CD14-positive monocyte (primary cell): Measurements from ENCODE around the gene TMEM117. TPM values are rescaled to one million over a fixed set of nuclear protein-coding genes. Genes with fewer than 3 reads are reported as not detected.

Source experiments
- DNase-seq, 3 donors: peaks; one replicate each; pipeline ENCODE4 v3.0.0-alpha.2; 2011 to 2022
- H2AFZ ChIP-seq: 2 replicates; pipeline ENCODE4 v1.6.0; 2012; ENCODE audit warnings: mild to moderate bottlenecking, low read depth, low read length, inconsistent platforms; ENCODE audit not compliant: insufficient read depth, poor library complexity, severe bottlenecking
- H3K27ac ChIP-seq, 2 donors: 1 replicate in 1 of 2; 2 replicates in 1 of 2; pipeline ENCODE4 v1.5.1; 2012 to 2013; ENCODE audit warnings: low read length in 2 of 2, control low read depth in 1 of 2, inconsistent platforms in 1 of 2, low read depth in 1 of 2, mild to moderate bottlenecking in 1 of 2
- H3K27me3 ChIP-seq, 2 donors: one replicate each; pipeline versions ENCODE4 v1.6.0 to v1.6.1; 2011 to 2013; ENCODE audit warnings: low read length in 2 of 2; ENCODE audit not compliant: control insufficient read depth in 2 of 2, insufficient read depth in 2 of 2
- H3K36me3 ChIP-seq, 2 donors: replicated peaks in 1 of 2; 1 replicate in 1 of 2; 2 replicates in 1 of 2; pipeline versions ENCODE4 v1.5.1 to v1.6.1; 2012 to 2013; ENCODE audit warnings: low read length in 2 of 2, control low read depth in 1 of 2, inconsistent platforms in 1 of 2, mild to moderate bottlenecking in 1 of 2; ENCODE audit not compliant: insufficient read depth in 2 of 2, control insufficient read depth in 1 of 2
- H3K4me1 ChIP-seq, 2 donors: 1 replicate in 1 of 2; 2 replicates in 1 of 2; pipeline versions ENCODE4 v1.5.1 to v1.6.1; 2012 to 2013; ENCODE audit warnings: low read length in 2 of 2, control low read depth in 1 of 2, inconsistent platforms in 1 of 2, mild to moderate bottlenecking in 1 of 2, moderate library complexity in 1 of 2; ENCODE audit not compliant: insufficient read depth in 2 of 2, control insufficient read depth in 1 of 2
- H3K4me2 ChIP-seq: replicated peaks from 2 replicates; pipeline ENCODE3; 2012; ENCODE audit warnings: low read length, moderate library complexity, mild to moderate bottlenecking; ENCODE audit not compliant: poor library complexity, severe bottlenecking; ENCODE audit errors: extremely low read depth
- H3K4me3 ChIP-seq, 3 experiments: fragments of 200-600 bp in 1 of 3; sonication (generic) in 1 of 3; replicated peaks in 1 of 3; 1 replicate in 2 of 3; 2 replicates in 1 of 3; pipeline ENCODE4 v1.5.1; 2011 to 2013; ENCODE audit warnings: low read length in 3 of 3, mild to moderate bottlenecking in 3 of 3, control low read depth in 2 of 3, low read depth in 2 of 3, inconsistent platforms in 1 of 3, moderate library complexity in 1 of 3
- H3K79me2 ChIP-seq: 2 replicates; pipeline ENCODE4 v1.6.0; 2012; ENCODE audit warnings: mild to moderate bottlenecking, control low read depth, inconsistent platforms, low read length, moderate library complexity; ENCODE audit not compliant: insufficient read depth
- H3K9ac ChIP-seq: 2 replicates; pipeline ENCODE4 v1.6.0; 2017; ENCODE audit warnings: low read length, mild to moderate bottlenecking; ENCODE audit not compliant: insufficient read depth, poor library complexity, severe bottlenecking
- H3K9me3 ChIP-seq, 2 donors: replicated peaks in 1 of 2; 1 replicate in 1 of 2; 2 replicates in 1 of 2; pipeline versions ENCODE4 v1.5.1 to v1.6.1; 2012 to 2013; ENCODE audit warnings: low read length in 2 of 2, control low read depth in 1 of 2; ENCODE audit not compliant: control insufficient read depth in 1 of 2, insufficient read depth in 1 of 2
- H4K20me1 ChIP-seq: 2 replicates; pipeline ENCODE4 v1.6.0; 2012; ENCODE audit warnings: mild to moderate bottlenecking, low read length, control low read depth, moderate library complexity; ENCODE audit not compliant: insufficient read depth
- H3K27ac Mint-ChIP-seq, 7 donors: one replicate each; pipeline ENCODE4 v1.8.0; 2020; ENCODE audit warnings: mild to moderate bottlenecking in 7 of 7, mixed read lengths in 7 of 7, moderate library complexity in 6 of 7, inconsistent platforms in 2 of 7
- H3K27me3 Mint-ChIP-seq, 3 donors: one replicate each; pipeline ENCODE4 v1.8.0; 2021 to 2022; ENCODE audit warnings: low read depth in 3 of 3, mild to moderate bottlenecking in 3 of 3, mixed read lengths in 3 of 3, moderate library complexity in 3 of 3, inconsistent platforms in 1 of 3
- H3K36me3 Mint-ChIP-seq, 2 donors: one replicate each; pipeline ENCODE4 v1.8.0; 2020; ENCODE audit warnings: mixed read lengths in 2 of 2, inconsistent platforms in 1 of 2, mild to moderate bottlenecking in 1 of 2
- H3K4me1 Mint-ChIP-seq: one replicate; pipeline ENCODE4 v1.8.0; 2020; ENCODE audit warnings: mild to moderate bottlenecking, mixed read lengths
- H3K4me3 Mint-ChIP-seq, 2 donors: one replicate each; pipeline ENCODE4 v1.8.0; 2020; ENCODE audit warnings: mild to moderate bottlenecking in 2 of 2, mixed read lengths in 2 of 2, moderate library complexity in 1 of 2
- H3K9me3 Mint-ChIP-seq, 7 donors: one replicate each; pipeline ENCODE4 v1.8.0; 2020 to 2022; ENCODE audit warnings: mixed read lengths in 7 of 7, mild to moderate bottlenecking in 6 of 7, moderate library complexity in 6 of 7, inconsistent platforms in 2 of 7
- WGBS: methylation state at CpG from one replicate; pipeline ENCODE4 v1.1.5; 2013; ENCODE audit warnings: missing lambda C conversion rate; ENCODE audit not compliant: insufficient coverage; 5-methylcytosine and 5-hydroxymethylcytosine counted together
- intact Hi-C, 2 donors: fragments of 100-400 bp; cut with micrococcal nuclease; formaldehyde crosslinking; loops; one replicate each; pipeline versions ENCODE4 v1.15.0 to v1.15.1; 2023
- polyA plus RNA-seq, 3 donors: library from polyadenylated mRNA; depleted of rRNA in 1 of 3; unstranded in 2 of 3; stranded (reverse) in 1 of 3; fragments of 300-500 nt in 2 of 3; fragments of >200 nt in 1 of 3; fragmentation: Illumina TruSeq in 2 of 3; gene quantifications; 1 replicate in 2 of 3; 2 replicates in 1 of 3; pipeline ENCODE4 v1.2.3, GENCODE V29; 2012 to 2021
- TF ChIP-seq, protein P1 (sequence below): fragments of 200-600 bp; IDR thresholded peaks from one replicate; pipeline ENCODE4 v1.8.0; 2022; ENCODE audit warnings: antibody characterized with exemption, mild to moderate bottlenecking

TMEM117 gene
- polyA plus RNA-seq, 3 donors, result 0.11 to 0.42 TPM; not detected in 1

DNA sequence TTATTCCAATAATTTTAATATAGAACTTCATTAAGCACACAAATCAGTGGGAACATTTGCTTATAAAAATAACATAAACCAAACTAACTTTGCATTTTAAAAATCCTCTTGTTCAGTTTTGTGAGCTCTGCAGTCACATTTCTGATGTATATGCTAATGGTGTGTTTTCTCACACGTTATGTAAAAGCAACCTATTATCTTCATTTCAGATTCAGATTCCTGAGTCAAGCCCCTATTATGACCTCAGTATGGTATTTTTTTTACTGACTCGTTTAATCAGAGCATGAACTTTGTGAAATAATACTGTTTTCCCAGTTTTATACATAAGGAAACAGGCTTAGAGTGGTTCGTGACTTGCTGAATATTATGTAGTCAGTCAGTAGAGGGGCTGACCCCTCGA lies 394.0 kb downstream of the TMEM117 start:
- no peaks in the 10 kb centered on the region for H3K4me1 ChIP-seq
- Mint-ChIP-seq H3K4me1 (no peaks in the 10 kb centered on the region), H3K36me3 (no peaks in the 10 kb centered on the region), H3K27me3 (no peaks in the 10 kb centered on the region), H3K9me3 (peaks cover 0 to 3% (median 0%) of the 10 kb centered on the region in 7 donors), H3K27ac (no peak overlapping the region), H3K4me3 (no peak overlapping the region)
- H3K4me2 ChIP-seq, result no peak overlapping the region
- WGBS, result no CpG with 5 or more reads among the region's 4 CpGs
- TF ChIP-seq, protein P1, sequence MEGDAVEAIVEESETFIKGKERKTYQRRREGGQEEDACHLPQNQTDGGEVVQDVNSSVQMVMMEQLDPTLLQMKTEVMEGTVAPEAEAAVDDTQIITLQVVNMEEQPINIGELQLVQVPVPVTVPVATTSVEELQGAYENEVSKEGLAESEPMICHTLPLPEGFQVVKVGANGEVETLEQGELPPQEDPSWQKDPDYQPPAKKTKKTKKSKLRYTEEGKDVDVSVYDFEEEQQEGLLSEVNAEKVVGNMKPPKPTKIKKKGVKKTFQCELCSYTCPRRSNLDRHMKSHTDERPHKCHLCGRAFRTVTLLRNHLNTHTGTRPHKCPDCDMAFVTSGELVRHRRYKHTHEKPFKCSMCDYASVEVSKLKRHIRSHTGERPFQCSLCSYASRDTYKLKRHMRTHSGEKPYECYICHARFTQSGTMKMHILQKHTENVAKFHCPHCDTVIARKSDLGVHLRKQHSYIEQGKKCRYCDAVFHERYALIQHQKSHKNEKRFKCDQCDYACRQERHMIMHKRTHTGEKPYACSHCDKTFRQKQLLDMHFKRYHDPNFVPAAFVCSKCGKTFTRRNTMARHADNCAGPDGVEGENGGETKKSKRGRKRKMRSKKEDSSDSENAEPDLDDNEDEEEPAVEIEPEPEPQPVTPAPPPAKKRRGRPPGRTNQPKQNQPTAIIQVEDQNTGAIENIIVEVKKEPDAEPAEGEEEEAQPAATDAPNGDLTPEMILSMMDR, result no peak
- no peaks in the 10 kb centered on the region for H3K27me3 ChIP-seq
- no peaks in the 10 kb centered on the region for H3K79me2 ChIP-seq
- H3K36me3 ChIP-seq, result no peaks in the 10 kb centered on the region
- DNase-seq, result no peak
- no peaks in the 10 kb centered on the region for H3K9me3 ChIP-seq
- intact Hi-C loops, result no loop called here
- H3K4me3 ChIP-seq, result no peak overlapping the region
- no peaks in the 10 kb centered on the region for H4K20me1 ChIP-seq
- H2AFZ ChIP-seq, result no peak overlapping the region
- H3K27ac ChIP-seq, result no peak overlapping the region
- no peak overlapping the region for H3K9ac ChIP-seq

DNA sequence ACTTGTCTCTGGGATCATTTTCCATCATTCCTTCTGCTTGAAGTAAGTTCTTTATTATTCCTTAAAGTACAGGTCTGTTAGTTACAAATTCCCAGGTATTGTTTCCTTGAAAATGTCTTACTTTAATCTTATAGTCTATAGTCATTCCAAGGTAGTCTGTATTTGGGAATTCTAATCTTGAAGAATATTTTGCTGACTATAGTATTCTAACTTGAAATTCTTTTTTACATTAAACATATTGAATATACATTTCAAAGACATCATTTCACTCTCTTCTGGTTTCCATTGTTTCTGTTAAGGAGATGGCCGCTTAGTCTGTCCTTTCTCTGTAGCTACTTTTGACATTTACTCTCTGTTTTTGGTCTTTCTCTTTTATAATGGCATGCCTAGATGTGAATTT lies 399.8 kb downstream of the TMEM117 start:
- no peak overlapping the region for H3K4me3 ChIP-seq
- intact Hi-C loops, result no loop called here
- H2AFZ ChIP-seq, result no peak overlapping the region
- no peaks in the 10 kb centered on the region for H3K79me2 ChIP-seq
- DNase-seq, result no peak
- H3K27me3 Mint-ChIP-seq, result no peaks in the 10 kb centered on the region
- H3K4me1 ChIP-seq, result no peaks in the 10 kb centered on the region
- H3K4me1 Mint-ChIP-seq, result no peaks in the 10 kb centered on the region
- no peaks in the 10 kb centered on the region for H3K36me3 ChIP-seq
- H3K27ac Mint-ChIP-seq, result no peak overlapping the region
- no peaks in the 10 kb centered on the region for H3K36me3 Mint-ChIP-seq
- H3K27ac ChIP-seq, result no peak overlapping the region
- H3K27me3 ChIP-seq, result no peaks in the 10 kb centered on the region
- H3K9ac ChIP-seq, result no peak overlapping the region
- no peak overlapping the region for H3K4me2 ChIP-seq
- no peak overlapping the region for H3K4me3 Mint-ChIP-seq
- TF ChIP-seq, protein P1, result no peak
- WGBS, result no CpG with 5 or more reads among the region's 1 CpG
- H4K20me1 ChIP-seq, result no peaks in the 10 kb centered on the region
- H3K9me3 ChIP-seq, result peaks cover 0 to 5% of the 10 kb centered on the region in 2 donors
- peaks cover 0 to 9% (median 2%) of the 10 kb centered on the region in 7 donors for H3K9me3 Mint-ChIP-seq
